ENCODE measurements around the gene TAAR5.

- TF ChIP-seq EZH2 (IDR thresholded peaks at IDR 0.05; ENCODE audit: low read length, unreplicated experiment): no peak
- TF ChIP-seq CTCF (conservative IDR thresholded peaks at IDR 0.05; ENCODE audit: low read depth, low read length): no peak
Measured at GRCh38 chr6:132544826-132545225, 44.7 kb downstream of the TAAR5 start.

All from PC-3 (cell line).